Prostate gland (tissue), 2 donors: ENCODE results near the gene MRGPRD.

ENCODE experiments used
- CTCF ChIP-seq, 4 experiments: fragments of 200-600 bp in 2 of 4; fragments of 450-650 bp in 2 of 4; sonication (generic) in 2 of 4; IDR thresholded peaks; 1 replicate in 3 of 4; 2 replicates in 1 of 4; pipeline ENCODE4 v1.5.1; 2016 to 2019; ENCODE audit warnings: antibody characterized with exemption in 4 of 4, mild to moderate bottlenecking in 2 of 4, moderate library complexity in 2 of 4
- POLR2A ChIP-seq: fragments of 450-650 bp; IDR thresholded peaks from one replicate; pipeline ENCODE4 v1.6.1; 2016; ENCODE audit warnings: antibody characterized with exemption, mild to moderate bottlenecking
- POLR2AphosphoS5 ChIP-seq: sonication (generic); formaldehyde crosslinking; IDR thresholded peaks from one replicate; pipeline ENCODE4 v1.6.1; 2017; ENCODE audit warnings: antibody characterized with exemption

GRCh38 chr11:68958211-68958610 lies 22.6 kb downstream of the MRGPRD start:
- TF ChIP-seq CTCF (IDR thresholded peaks at IDR 0.05) (no peak), POLR2AphosphoS5 (no peak), POLR2A (no peak)
